Activated CD4-positive, alpha-beta T cell treated with anti-CD3 and anti-CD28 coated beads for 1 hour (primary cell): ENCODE data around the gene GPR42.
"Not testable (repeated sequence)": the region's sequence is repeated elsewhere in the genome, so short reads cannot be mapped to it uniquely, and the experiment has no call there.

Experiments
- DNase-seq: peaks from one replicate; pipeline ENCODE4 v3.0.0-alpha.2; 2020

GPR42 gene

GRCh38 chr19:35363711-35364425, 7.0 kb upstream of the GPR42 start:
- DNase-seq, result no peak

GRCh38 chr19:35365303-35365702, 5.6 kb upstream of the GPR42 start:
- DNase-seq, result no peak

- DNase-seq, result no peak
These were observed 2.5 kb upstream of the GPR42 start for GRCh38 chr19:35368378-35368777.

GRCh38 chr19:35369522-35369921, 1.3 kb upstream of the GPR42 start:
- DNase-seq, result no peak

GRCh38 chr19:35373492-35373891, 2.6 kb downstream of the GPR42 start:
- DNase-seq, result no peak

- DNase-seq, result not testable (repeated sequence)
These were observed 3.2 kb downstream of the GPR42 start for GRCh38 chr19:35374031-35374430.

- no peak for DNase-seq
These were observed 4.8 kb downstream of the GPR42 start for GRCh38 chr19:35375505-35376307.

- no peak for DNase-seq
These were observed 6.8 kb downstream of the GPR42 start for GRCh38 chr19:35377656-35378055.

GRCh38 chr19:35378356-35378755, 7.5 kb downstream of the GPR42 start:
- no peak for DNase-seq

GRCh38 chr19:35379545-35379944, 8.7 kb downstream of the GPR42 start:
- DNase-seq, result not testable (repeated sequence)

- no peak for DNase-seq
These were observed 9.1 kb downstream of the GPR42 start for GRCh38 chr19:35379992-35380391.

- DNase-seq, result no peak
These were observed 9.7 kb downstream of the GPR42 start for GRCh38 chr19:35380450-35381124.

- no peak for DNase-seq
These were observed 10.4 kb downstream of the GPR42 start for GRCh38 chr19:35381318-35381717.

- DNase-seq, result no peak
These were observed 11.1 kb downstream of the GPR42 start for GRCh38 chr19:35381926-35382325.

GRCh38 chr19:35383536-35383935, 12.7 kb downstream of the GPR42 start:
- DNase-seq, result no peak

GRCh38 chr19:35388277-35389054, 17.6 kb downstream of the GPR42 start:
- DNase-seq, result no peak

- no peak for DNase-seq
These were observed 18.5 kb downstream of the GPR42 start for GRCh38 chr19:35389192-35389861.

- DNase-seq, result no peak
These were observed 22.2 kb downstream of the GPR42 start for GRCh38 chr19:35392742-35393715.

- DNase-seq, result no peak
These were observed 24.7 kb downstream of the GPR42 start for GRCh38 chr19:35395382-35396199.

GRCh38 chr19:35396240-35396885, 25.5 kb downstream of the GPR42 start:
- DNase-seq, result no peak
